Activated CD8-positive, alpha-beta memory T cell treated with anti-CD3 and anti-CD28 coated beads for 24 hours (primary cell): ENCODE measurements around the gene KLHL35.
A peak's percentile ranks its signal among the peaks of the same experiment; 100 is the strongest.

Experiments
- DNase-seq: peaks from one replicate; pipeline ENCODE4 v3.0.0-alpha.2; 2020

KLHL35 gene, protein sequence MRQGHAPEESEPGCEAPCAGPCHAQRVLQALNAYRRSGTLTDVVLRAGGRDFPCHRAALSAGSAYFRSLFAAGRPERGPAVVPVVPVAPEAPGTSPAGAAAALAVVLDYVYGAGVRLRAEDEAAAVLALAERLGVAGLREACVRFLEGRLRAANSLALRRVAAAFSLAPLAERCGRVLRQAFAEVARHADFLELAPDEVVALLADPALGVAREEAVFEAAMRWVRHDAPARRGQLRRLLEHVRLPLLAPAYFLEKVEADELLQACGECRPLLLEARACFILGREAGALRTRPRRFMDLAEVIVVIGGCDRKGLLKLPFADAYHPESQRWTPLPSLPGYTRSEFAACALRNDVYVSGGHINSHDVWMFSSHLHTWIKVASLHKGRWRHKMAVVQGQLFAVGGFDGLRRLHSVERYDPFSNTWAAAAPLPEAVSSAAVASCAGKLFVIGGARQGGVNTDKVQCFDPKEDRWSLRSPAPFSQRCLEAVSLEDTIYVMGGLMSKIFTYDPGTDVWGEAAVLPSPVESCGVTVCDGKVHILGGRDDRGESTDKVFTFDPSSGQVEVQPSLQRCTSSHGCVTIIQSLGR

DNA sequence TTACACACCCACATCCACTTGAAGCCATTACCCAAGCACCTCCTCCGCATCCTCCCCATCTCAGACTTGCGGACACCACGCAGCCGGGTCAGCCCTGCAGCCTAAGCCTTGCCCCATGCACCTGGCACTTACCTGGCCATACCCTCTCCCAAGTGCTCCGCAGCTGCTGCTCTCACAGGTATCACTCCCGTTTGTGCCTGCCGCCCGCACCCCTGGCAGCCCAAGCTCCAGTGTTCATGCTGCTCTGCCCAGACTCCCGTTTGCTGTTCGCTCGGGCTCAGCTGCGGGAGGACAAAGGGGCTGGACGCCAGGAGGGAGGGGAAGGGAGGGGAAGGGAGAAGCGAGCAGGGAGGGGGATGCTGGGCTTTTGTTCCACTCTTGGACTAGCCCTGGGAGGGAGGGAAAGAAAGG is at the start of gene KLHL35:
Gene KLHL35 (minus strand): TSS at position 293 of the 411 bp plus-strand sequence. CDS start 2,574 bp downstream, outside the sequence.
- no peak for DNase-seq

DNA sequence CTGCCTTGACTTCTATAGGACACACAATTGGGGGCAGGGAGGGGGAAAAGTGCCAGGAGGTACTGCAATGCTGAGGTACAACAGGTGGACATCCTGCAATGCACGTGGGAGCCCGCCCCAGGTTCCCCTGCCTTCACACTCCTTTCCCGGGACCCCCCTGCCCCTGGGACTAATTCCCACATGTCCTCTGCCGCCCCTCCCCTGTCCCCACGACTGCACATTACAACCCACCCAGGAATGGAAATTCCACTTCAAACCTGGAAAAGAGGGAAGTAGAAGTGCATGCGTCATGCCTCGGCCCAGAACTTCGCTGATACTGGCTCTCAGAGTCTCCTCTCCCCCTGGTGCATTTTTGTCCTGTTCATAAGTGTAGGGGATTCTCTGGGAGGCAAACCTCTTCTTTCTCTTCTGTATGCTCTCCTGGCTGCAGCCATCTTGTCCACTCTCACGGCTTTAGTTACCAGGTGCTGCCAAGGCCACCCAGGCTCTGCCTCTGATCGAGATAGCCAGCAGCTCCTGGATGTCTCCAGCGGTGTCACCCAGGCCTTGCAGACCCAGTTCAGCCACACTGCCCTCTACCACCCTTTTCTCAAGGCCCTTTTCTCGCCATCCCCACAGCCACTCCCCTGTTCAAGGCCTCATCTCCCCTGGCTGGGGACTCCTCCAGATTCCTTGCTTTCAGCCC is 49.1 kb upstream of the KLHL35 start:
- no peak for DNase-seq

DNA sequence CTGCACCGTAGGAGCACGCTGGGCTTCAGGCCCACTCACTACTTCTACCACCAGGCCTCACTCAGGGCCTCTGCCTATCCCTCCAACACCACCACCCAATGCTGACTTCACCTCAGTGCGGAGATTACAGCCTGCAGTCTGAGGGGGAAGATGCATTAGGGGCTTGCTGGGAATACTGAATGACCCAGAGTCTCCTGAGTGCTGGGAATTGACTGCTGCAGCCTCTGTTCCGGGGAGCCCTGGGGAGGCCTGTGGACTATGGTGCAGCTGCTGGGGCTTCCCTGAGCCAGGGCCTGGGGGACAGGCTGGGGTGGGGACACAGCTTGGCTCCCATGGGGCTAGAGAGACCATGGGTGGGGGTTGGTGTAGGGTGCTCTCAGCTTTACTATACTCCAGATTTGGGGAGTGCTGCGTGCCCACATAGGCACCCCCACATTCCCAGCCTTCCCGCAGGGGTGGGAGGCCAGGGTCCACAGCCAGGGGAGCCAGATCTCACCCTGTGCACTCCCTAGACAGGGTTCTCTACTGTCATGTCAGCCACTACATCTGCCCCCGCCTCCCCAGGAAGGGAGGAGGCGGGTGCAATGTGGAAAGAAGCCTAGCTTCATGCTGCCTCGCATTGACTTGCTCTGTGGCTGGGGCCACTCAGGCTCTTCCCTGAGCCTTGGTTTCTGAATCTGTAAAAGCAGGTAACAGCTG is 48.4 kb upstream of the KLHL35 start:
- no peak for DNase-seq

DNA sequence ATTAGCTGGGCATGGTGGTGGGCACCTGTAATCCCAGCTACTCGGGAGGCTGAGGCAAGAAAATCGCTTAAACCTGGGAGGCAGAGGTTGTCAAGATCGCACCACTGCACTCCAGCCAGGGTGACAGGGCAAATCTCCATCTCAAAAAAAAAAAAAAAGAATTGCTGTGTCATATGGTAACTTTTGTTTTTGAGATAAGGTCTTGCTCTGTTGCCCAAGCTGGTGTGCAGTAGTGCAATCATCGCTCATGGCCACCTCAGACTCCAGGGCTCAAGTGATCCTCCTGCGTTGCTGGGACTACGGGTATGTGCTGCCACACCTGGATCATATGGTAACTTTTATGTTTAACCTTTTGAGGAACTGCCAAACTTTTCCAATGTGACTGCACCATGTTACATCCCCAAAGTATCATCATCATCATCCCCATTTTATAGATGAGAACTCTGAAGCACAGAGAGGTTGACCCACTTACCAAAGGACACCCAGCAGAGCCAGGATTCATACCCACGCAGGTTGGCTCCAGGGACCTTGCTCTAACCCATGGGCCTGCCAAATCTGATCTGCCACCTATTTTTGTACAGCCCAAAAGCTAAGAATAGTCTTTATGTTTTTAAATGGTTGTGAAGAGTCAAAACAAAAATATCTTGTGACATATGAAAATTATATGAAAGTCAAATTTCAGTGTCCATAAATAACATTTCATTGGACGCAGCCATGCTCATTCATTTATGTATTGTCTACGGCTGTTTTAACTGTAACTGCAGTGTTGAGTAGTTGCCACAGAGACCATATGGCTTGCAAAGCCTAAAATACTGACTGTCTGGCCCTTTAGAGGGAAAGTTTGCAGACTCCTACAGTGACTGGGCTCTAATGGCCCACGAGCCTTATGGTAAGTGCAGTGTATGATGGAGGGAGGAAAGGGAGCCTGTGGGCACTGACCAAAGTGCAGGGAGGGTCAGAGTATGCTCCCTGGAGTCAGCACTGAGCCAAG is 47.5 kb upstream of the KLHL35 start:
- DNase-seq: no peak

DNA sequence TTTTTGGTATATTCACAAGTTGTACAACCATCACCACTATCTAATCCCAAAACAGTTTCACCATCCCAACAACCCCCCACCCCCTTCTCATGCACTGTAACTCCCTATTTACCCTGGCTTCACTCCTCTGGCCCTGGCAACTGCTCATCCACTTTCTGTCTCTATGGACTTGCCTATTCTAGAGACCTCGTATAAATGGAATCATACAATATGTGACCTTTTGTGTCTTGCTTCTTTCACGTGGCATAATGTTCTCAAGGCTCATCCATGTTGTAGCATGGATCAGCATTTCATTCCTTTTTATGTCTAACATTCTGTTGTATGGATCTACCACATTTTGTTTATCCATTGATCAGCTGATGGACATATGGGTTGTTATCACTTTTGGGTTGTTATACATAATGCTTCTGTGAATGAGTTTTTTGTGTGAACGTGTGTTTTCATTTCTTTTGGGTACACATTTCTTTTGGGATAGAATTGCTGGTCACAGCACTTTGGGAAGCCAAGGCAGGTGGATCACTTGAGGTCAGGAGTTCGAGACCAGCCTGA is 46.7 kb upstream of the KLHL35 start:
- no peak for DNase-seq

DNA sequence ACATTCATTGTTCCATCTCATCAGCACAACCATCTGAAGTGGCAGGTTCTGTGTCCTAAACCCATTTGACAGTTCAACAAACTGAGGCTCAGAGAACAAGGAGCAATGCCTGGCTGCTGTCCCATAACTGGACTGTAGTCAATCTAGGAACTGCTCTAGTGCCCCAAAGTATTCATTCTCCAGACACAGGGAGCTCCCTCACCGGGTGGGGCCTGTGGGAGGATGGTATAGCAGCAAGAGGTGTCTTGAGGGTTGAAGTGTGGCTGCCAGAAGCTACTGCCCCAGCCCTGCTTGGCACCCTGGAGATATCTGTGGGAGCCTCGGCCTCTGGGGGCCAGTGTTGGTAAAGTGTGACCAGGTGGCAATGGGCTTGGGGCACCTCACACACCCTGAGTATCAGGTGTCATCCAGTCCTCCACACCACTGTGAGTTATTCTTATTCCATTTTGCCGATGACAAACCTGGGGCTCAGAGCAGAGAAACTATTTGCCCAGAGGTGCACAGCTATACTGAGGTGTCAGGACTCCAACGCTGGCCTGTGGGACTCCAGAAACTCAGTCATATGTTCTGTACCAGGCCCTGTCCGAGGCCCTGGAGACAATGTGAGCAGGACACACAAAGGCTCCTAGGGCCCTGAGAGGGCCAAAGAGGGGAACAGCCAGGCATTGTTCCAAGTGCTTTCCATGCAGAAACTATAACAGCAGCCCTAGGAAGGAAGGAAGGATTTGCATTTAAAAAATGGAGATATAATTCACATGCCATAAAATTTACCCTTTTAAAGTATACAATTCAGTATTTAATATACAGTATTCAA is 46.0 kb upstream of the KLHL35 start:
- DNase-seq: no peak

DNA sequence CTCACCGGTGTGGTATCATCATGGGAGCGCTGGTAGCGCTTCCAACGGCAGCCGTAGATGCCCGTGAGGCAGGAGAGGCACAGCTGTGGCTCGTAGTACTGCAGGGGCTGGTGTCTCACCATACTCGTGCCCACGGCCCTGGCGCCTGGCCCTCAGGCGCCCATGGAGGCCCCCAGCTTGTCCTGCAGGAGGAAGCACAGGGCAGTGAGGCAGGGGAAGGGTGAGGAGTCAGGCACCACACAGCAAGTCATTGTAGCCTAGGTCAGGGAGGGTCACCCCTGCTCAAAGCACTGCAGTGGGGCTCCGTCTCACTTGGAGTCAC is 44.6 kb upstream of the KLHL35 start:
- no peak for DNase-seq

DNA sequence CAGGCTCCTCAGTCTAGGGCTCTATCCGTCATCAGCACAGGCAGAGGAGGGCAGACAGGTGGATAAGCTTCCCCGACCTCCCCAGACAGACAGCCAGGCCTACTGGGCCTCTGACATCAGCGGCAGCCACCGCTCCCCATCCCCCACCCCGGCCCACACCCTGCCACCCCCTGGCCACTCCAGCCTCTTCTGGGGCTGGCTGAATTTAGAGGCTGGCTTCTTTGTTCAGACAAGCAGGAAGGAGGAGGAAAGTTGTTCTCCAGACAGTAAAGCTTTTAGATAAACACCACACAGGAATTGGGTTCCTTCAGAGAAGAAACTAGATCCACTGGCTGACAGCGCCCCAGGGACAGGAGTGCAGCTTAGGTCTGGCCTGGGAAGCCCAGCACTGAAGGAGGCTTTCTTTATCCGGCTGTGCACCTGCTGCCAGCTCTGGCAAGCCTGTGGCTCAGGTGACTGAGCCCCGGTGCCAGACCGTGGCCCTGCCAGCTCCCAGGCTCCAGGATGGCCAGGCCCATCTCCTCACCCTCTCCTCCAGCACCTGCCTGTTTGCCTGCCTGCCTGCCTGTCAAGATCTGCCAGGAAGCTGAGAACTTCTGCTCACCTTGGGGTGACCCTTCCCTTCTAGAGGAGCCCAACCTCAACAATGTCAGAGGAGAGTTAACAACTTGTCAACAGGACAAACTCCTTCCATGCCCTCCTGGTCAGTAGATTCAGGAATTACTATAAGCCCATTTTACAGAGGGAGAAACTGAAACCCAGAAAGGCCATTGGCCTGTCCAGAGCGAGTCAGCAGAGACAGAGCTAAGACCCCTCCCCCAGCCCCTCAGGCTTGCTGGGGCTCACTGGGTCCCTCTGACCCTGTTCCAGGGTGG is 44.0 kb upstream of the KLHL35 start:
- no peak for DNase-seq

DNA sequence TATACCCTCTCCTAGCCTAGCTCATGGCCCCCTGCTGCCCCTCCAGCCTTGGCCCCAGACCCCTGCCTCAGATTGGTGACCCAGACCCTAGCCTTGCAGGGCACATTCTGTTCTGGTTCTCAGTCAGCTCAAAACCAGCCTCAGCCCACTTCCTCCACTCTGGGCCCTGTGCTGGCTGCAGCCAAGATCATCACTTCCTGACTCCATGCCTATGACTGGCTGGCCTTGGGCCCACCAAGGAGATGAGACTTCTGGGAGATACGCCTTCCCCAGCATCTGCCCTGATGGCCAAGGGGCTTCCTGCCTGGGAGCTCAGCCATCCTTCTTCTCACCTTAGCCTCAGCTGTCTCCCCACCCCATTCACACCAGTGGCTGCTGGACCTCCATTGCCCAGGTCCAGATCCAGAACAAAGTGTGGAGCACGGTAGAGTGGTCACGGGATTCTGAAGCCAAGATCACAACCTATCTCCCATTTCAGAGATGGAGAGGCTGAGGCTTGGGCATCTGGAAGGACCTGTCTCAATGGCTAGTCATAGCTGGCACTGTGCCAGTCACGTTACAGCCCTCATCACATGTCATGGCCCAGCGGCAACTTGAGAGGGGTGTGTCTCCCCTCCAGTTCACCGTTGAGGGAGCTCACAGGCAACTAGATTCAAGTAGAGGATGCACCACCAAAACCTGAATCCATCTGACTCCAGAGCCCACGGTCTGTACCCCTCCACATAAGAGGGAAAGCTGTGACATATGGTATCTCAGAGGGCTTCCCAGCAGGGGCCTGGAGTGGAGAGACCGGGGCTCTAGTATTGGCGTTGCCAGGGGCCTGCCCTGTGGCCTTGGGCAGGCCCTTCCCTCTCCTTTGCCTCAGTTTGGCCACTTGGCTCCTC is 43.0 kb upstream of the KLHL35 start:
- DNase-seq: no peak

DNA sequence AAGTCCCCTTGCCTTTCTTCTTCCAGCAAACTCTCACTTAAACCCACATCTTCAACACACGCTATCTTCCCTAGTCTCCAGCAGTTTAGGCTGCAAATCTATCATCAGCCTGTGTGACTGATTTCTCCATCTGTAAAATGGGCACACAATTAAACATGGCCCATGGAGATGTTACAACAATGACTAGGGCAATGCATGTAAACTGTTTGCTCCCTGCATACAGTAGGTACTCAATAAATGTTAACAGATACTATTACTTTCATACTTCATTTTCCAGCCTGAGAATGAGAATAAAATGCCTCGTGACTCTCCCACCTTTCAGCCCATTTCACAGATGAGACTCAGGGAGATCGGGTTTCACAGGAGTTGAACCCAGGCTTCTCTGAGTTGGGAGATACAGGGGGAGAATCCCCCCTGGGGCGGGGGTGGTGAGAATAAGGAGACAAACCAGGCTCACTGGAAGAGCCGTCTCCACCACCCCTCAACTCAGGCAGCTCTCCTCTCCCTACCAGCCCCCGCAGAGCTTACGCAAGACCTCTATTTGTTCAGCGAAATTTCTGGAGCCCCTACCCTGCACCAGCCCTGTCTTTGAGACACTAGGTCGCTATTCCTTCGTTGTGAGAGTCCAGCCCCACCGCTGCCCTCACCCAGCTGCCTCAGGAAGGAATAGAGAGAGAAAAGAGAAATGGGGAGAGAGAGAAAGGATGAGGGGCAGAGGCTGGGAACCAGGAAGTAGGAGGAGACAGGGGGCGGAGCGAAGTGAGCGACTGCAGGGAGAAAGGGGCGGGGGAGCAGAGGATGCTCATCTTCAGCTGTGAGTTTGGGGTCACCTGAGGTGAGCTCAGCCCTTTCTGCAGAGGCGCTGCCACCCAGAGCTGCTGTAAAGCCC is 42.1 kb upstream of the KLHL35 start:
- peak; percentile 82 for DNase-seq

DNA sequence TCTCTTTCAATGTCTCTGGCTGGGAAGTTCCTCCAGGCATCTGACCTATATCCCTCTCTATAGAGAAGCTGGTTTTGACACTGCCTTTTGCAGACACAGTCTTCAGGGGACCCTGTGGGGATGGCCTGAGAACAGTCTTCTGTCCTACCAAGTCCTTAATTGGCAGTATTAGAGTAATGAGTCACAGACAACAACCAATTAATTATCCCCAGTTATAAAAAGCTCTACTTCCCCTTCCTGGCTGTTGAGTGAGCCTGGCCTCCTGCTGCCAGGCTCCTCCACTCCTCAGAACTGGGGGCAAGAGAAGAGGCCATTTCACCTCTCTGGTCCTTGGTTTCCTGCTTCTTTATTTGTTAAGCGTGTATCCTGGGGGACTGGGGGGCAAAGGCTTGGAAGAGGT is 41.2 kb upstream of the KLHL35 start:
- DNase-seq: no peak

DNA sequence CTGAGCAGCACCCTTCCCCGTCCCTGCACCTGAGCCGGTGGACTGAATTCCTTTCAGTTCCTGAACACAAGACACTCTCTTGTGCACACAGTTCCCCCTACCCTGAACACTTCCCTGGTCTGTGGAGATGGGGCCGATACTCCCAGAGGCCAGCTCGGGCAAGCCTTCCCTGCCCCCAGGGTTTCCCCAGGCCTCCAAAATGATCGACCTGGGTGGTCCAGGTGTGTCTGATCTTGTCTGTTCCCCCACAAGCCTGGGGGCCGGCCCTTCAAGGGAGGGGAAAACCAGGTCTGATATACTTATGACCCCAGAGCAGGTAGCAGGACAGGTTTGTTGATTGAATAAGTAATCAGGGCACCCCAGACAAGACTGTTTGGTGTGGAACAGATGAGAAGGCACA is 40.7 kb upstream of the KLHL35 start:
- no peak for DNase-seq

DNA sequence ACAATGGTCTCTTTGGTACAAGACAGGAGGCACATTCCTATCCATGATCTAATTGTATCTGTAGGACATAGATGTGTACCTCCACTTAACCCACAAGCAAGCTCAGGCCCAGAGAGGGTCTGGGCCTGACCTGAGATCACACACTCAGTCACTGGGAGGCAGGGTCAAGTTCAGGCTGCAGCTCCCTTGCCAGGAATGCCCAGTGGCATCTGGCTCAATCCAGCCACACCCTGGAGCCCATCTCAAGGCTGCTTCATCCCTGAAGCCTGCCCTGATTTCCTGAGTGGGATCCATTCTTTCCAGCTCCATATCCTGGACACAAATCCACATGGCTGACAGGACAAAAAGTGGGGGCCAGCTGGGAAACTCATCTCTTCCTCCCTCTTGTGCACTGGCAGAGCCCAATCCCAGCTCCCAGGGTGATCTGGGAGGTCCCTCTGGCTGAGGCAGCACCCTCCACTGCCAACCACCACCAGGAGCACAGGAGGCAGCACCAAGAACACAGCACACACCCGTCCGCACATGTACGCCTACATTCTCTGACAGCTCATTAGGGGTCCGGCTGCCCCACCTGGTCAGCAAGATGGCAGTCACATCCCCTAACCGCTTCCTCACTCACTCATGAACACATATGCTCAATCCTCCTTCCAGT is 39.2 kb upstream of the KLHL35 start:
- no peak for DNase-seq

DNA sequence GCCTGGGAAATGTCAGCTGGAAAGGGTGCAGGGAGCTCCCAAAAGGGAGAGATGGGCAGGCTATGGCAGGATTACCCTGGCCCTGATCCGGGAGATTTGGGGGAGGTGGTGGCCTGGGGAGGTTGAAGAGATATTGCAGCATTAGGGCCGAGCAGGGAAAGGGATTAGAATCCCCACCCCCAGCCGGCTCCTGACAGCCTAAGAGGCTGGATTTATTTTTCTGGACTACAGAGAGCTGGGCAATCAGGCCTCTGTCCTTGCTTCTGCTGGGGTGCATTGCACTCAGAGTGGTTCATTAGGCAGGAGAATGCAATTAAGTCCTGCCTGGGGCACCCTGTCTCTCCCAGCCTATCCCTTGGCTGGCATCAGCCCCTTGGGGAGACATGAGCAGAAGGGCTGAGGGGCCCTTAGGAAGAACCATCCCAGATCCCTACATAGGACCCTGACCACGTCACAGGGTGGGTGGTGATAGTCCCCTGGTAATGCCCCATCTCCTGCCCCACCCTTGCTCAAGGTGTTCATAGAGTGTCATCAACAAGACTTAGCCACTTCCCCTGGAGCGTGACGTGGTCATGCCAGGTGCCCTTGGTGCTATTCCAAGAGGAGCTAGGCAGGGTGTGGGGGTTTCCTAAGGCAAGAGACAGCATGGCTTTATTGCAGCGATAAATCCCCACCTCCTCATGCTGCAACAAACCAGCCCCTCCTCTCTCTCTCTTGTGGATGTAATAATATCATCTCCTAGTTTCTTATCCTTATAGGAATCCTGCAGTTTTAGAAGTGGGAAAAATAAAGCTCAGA is 38.4 kb upstream of the KLHL35 start:
- DNase-seq: no peak

DNA sequence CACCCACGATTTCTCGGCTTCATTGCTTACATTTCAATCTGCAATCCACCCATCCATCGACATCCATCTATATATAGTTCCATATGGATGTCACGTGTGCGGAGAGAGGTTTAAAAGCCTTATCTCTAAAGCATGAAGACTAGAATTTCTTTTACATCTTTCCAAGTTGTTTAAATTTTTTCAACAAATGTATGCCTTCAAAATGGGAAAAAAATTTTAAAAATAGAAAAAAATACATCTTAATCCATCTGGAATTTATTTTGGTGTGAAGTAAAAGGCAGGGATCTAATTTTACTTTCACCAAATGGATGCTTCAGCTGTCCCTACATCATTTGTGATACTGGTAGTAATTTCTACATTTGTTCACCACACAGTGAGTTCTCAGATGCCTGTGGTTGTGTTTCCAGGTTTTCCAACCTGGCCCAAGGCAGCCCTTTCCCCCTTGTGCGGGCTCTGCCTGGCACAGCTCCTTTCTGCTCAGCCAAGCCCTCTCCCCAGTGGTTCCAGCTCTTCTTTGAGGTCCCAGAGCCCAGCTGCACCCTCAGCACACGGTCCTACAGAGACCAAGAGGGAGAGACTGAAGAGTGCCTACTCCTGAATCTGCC is 37.6 kb upstream of the KLHL35 start:
- no peak for DNase-seq

DNA sequence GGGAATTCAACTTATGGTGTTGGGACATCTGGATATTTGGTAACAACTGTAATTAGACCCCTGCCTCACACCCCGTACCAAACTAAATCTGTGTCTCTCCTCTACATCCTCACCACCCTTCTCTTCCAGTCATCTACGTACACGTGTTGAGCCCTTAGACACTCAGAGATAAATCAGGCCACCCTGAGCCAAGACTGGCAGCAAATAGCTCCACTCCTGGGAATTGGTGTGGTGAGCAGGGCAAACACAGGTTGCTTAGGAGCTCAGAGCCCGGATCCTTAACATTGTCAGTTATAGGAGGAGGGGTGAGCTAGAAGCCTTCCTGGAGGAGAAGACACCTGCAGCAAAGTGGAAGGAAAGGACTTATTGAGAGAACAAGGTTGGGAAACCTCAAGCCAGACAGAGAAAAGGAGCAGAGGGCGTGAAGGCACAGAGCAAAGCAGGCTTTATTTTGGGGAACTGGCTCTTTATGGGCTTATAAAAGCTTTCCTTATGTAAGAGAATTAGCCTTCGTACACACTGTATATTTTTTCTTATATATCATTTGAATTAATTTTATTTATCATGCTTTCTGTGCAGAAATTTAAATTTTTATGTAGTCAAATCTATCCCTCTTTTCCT is 36.9 kb upstream of the KLHL35 start:
- DNase-seq: no peak
